ENCODE data around the gene KCNK18.

The KCNK18 gene

DNA sequence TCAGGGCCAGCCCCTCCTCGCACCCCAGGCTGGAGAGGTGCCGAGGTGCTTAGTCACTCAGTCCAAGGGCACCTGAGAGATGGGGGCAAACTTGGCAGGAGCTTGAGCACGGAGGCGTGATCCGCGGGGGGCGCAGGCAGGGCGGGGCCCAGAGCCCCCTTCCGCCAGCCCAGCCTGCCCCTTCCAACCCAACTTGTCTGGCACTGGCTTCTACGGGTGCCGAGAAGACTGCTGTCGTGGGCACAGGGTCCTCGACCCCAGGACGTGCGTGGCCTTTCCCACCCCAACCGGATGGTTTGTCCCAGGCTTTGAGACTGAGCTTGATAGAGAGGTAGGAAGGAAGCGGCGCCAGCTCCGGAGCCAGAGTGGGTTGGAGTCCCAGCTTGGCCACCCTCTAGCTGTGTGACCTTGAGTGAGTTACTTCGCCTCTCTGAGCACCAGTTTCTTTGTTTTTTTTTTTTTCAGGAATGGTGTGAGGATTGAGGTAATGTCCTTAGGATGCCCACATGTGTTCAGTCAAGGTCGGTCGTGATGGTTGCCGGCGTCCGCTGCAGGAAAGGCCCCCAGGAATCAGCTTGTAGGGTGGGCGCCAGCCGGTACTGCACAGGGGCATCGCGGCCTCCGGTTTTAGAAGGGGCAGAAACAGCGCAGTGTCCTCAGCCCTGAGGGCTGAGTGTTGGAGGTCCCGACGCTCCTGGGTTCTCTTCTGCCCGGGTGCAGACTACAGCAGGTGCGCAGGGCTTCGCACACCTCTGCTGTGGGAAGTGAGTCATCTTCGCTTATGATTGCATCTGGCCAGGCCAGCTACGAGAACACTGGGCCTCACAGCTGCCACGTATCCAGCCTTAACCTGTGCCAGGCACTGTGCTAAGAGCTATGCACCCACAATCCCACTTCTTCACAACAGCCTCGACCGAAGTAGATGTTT is 30.6 kb upstream of the KCNK18 start:
- no peak for ATAC-seq
- TF ChIP-seq CSRNP3 (CRISPR knock-in tag; IDR thresholded peaks at IDR 0.05) (no peak), ZC3H10 (CRISPR knock-in tag; IDR thresholded peaks at IDR 0.05) (no peak), TOX (CRISPR knock-in tag; IDR thresholded peaks at IDR 0.05; ENCODE audit: borderline replicate concordance) (no peak), ESRRG (CRISPR knock-in tag; IDR thresholded peaks at IDR 0.05) (no peak), PATZ1 (CRISPR knock-in tag; IDR thresholded peaks at IDR 0.05; ENCODE audit: borderline replicate concordance) (no peak), PPARA (CRISPR knock-in tag; IDR thresholded peaks at IDR 0.05; ENCODE audit: borderline replicate concordance) (no peak), GLIS3 (CRISPR knock-in tag; IDR thresholded peaks at IDR 0.05) (no peak)

- TF ChIP-seq ESRRG (CRISPR knock-in tag; IDR thresholded peaks at IDR 0.05) (no peak), TOX (CRISPR knock-in tag; IDR thresholded peaks at IDR 0.05; ENCODE audit: borderline replicate concordance) (no peak), ZFP3 (CRISPR knock-in tag; IDR thresholded peaks at IDR 0.05) (no peak), CSDC2 (CRISPR knock-in tag; IDR thresholded peaks at IDR 0.05) (no peak), PPARA (CRISPR knock-in tag; IDR thresholded peaks at IDR 0.05; ENCODE audit: borderline replicate concordance) (no peak)
- ATAC-seq, result peak; percentile 1; the same call in 2 of the 3 replicates
Observed at GRCh38 chr10:117167346-117167788, 29.9 kb upstream of the KCNK18 start.

DNA sequence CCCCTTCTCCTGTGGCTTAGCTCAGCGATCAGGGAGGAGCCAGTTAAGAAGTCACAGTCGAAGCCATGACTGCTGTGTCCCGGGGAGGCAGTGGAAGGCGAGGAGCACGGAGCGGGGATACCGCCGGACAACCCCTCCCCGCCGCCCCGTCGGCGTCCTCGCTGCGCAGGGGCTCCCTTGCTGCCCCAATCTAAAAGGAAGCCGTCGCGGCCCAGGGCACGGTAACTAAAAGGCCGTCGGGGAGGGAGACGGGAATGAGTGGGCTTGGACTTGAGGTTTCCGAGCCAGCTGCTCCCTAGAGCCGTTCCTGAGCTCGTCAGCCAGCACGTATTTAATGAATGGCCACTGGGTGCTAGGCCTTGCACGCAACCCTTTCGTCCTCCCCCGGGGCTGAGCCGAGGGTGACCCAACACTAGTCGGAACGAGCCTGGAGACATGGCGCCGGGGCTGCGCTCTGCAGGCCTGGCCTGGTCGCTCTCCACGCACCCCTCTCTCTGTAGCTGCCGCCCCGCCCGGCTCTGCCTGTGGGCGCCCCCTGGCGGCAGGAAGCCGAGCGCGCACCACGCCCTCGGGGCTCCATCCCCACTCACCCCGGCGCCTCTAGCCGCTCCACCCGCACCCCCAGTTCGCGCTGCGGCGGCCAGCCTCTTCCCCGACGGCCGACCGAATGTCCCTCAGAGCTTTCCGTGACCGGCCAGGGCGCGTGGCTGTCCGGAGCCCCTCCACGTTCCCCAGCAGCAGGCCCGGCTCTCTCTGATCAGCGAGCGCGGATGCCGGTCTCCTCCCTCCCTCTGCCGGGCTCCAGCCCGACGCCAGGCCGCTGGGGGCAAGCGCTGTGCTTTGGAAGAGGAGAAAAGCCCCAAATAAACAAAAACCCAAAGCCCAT is 29.3 kb upstream of the KCNK18 start:
- TF ChIP-seq ZNF70 (CRISPR knock-in tag; IDR thresholded peaks at IDR 0.05) (no peak), BACH2 (CRISPR knock-in tag; IDR thresholded peaks at IDR 0.05; ENCODE audit: borderline replicate concordance) (no peak), TOX (CRISPR knock-in tag; IDR thresholded peaks at IDR 0.05; ENCODE audit: borderline replicate concordance) (no peak), ISL1 (CRISPR knock-in tag; IDR thresholded peaks at IDR 0.05) (no peak), PATZ1 (CRISPR knock-in tag; IDR thresholded peaks at IDR 0.05; ENCODE audit: borderline replicate concordance) (no peak), GLIS3 (CRISPR knock-in tag; IDR thresholded peaks at IDR 0.05) (no peak), ZC3H10 (CRISPR knock-in tag; IDR thresholded peaks at IDR 0.05) (no peak), CSRNP3 (CRISPR knock-in tag; IDR thresholded peaks at IDR 0.05) (no peak), POU6F1 (CRISPR knock-in tag; IDR thresholded peaks at IDR 0.05; ENCODE audit: borderline replicate concordance, low read depth) (no peak), SNAI2 (CRISPR knock-in tag; IDR thresholded peaks at IDR 0.05) (no peak)
- ATAC-seq, result peak; percentile 92

- no peak for ATAC-seq
- TF ChIP-seq ZC3H10 (CRISPR knock-in tag; IDR thresholded peaks at IDR 0.05) (no peak), ARNTL (CRISPR knock-in tag; IDR thresholded peaks at IDR 0.05; ENCODE audit: borderline replicate concordance, low read depth) (no peak), POU6F1 (CRISPR knock-in tag; IDR thresholded peaks at IDR 0.05; ENCODE audit: borderline replicate concordance, low read depth) (no peak), ZNF70 (CRISPR knock-in tag; IDR thresholded peaks at IDR 0.05) (no peak), GLIS3 (CRISPR knock-in tag; IDR thresholded peaks at IDR 0.05) (no peak), ESRRG (CRISPR knock-in tag; IDR thresholded peaks at IDR 0.05) (no peak), TCF4 (CRISPR knock-in tag; IDR thresholded peaks at IDR 0.05; ENCODE audit: borderline replicate concordance) (no peak), ZFP30 (CRISPR knock-in tag; IDR thresholded peaks at IDR 0.05) (no peak), ISL1 (CRISPR knock-in tag; IDR thresholded peaks at IDR 0.05) (no peak), PATZ1 (CRISPR knock-in tag; IDR thresholded peaks at IDR 0.05; ENCODE audit: borderline replicate concordance) (no peak), ZNF8 (CRISPR knock-in tag; IDR thresholded peaks at IDR 0.05) (no peak), OSR1 (CRISPR knock-in tag; IDR thresholded peaks at IDR 0.05) (no peak), PPARA (CRISPR knock-in tag; IDR thresholded peaks at IDR 0.05; ENCODE audit: borderline replicate concordance) (no peak), CSDC2 (CRISPR knock-in tag; IDR thresholded peaks at IDR 0.05) (no peak)
Observed at GRCh38 chr10:117168729-117169128, 28.6 kb upstream of the KCNK18 start.
